Smooth muscle cell (in vitro differentiated cells): Measurements from ENCODE around the gene LSS. TPM values are rescaled to one million over a fixed set of nuclear protein-coding genes. Genes with fewer than 3 reads are reported as not detected.
"Not testable (repeated sequence)": the region's sequence is repeated elsewhere in the genome, so short reads cannot be mapped to it uniquely, and the experiment has no call there.

Source experiments
- DNase-seq: peaks from one replicate; lab custom pipeline; 2025; ENCODE audit not compliant: unreplicated experiment; lab: John Stamatoyannopoulos, UW
- H2AFZ ChIP-seq: fragments of 200-600 bp; sonication (generic); 2 replicates; pipeline ENCODE4 v1.6.0; 2016; ENCODE audit warnings: antibody characterized with exemption, low read depth, mild to moderate bottlenecking
- H3F3A ChIP-seq: fragments of 200-600 bp; sonication (generic); 2 replicates; pipeline ENCODE4 v1.6.0; 2017; ENCODE audit warnings: antibody characterized with exemption, low read depth
- H3K27ac ChIP-seq: fragments of 200-600 bp; sonication (generic); 2 replicates; pipeline ENCODE4 v1.5.1; 2016; ENCODE audit warnings: low read depth, mild to moderate bottlenecking
- H3K27me3 ChIP-seq: fragments of 200-600 bp; sonication (generic); 2 replicates; pipeline ENCODE4 v1.6.1; 2016; ENCODE audit warnings: low read depth, mild to moderate bottlenecking
- H3K36me3 ChIP-seq: fragments of 200-600 bp; sonication (generic); 2 replicates; pipeline ENCODE4 v1.5.1; 2016; ENCODE audit warnings: low read depth
- H3K4me1 ChIP-seq: fragments of 200-600 bp; sonication (generic); 2 replicates; pipeline ENCODE4 v1.5.1; 2016; ENCODE audit warnings: low read depth
- H3K4me2 ChIP-seq: fragments of 200-600 bp; sonication (generic); 2 replicates; pipeline ENCODE4 v1.6.0; 2016; ENCODE audit warnings: mild to moderate bottlenecking
- H3K4me3 ChIP-seq: fragments of 200-600 bp; sonication (generic); 2 replicates; pipeline ENCODE4 v1.5.1; 2016; ENCODE audit warnings: mild to moderate bottlenecking
- H3K79me2 ChIP-seq: fragments of 200-600 bp; sonication (generic); 2 replicates; pipeline ENCODE4 v1.6.0; 2016; ENCODE audit warnings: low read depth, mild to moderate bottlenecking
- H3K9ac ChIP-seq: fragments of 200-600 bp; sonication (generic); 2 replicates; pipeline ENCODE4 v1.6.0; 2016; ENCODE audit warnings: low read depth
- H3K9me3 ChIP-seq: fragments of 200-600 bp; sonication (generic); replicated peaks from 2 replicates; pipeline ENCODE4 v1.5.1; 2016; ENCODE audit warnings: low read depth
- H4K20me1 ChIP-seq: fragments of 200-600 bp; sonication (generic); 2 replicates; pipeline ENCODE4 v1.6.0; 2016; ENCODE audit warnings: low read depth
- CTCF ChIP-seq: fragments of 200-600 bp; sonication (generic); IDR thresholded peaks from 2 replicates; pipeline ENCODE4 v1.5.1; 2017; ENCODE audit warnings: borderline replicate concordance, mild to moderate bottlenecking, antibody characterized with exemption; ENCODE audit not compliant: insufficient read depth, poor library complexity, severe bottlenecking
- WGBS: methylation state at CpG from one replicate; pipeline ENCODE4 v1.1.7; 2016; ENCODE audit warnings: low lambda C conversion rate; 5-methylcytosine and 5-hydroxymethylcytosine counted together
- polyA plus RNA-seq: library from polyadenylated mRNA; unstranded; fragments of >200 nt; fragmentation: Nextera tagmentation; extraction: Ambion mirVana; gene quantifications from 2 replicates; pipeline ENCODE4 v1.2.1, GENCODE V29; 2016
- total RNA-seq: library from RNA; depleted of rRNA; stranded (reverse); fragments of >200 nt; gene quantifications from 2 replicates; pipeline ENCODE4 v1.2.3, GENCODE V29; 2014

LSS gene
- total and polyA plus RNA-seq, 2 experiments from 2014 or later: 21.8 to 37.7 TPM

- WGBS: 97% methylated on average over 4 of the region's 4 CpGs
- no peaks in the 10 kb centered on the region for H3K27me3 ChIP-seq
- H3K27ac ChIP-seq: no peak overlapping the region
- H4K20me1 ChIP-seq: no peaks in the 10 kb centered on the region
- H3K4me2 ChIP-seq: no peak overlapping the region
- no peak overlapping the region for H3K4me3 ChIP-seq
- no peaks in the 10 kb centered on the region for H3K9me3 ChIP-seq
- no peaks in the 10 kb centered on the region for H3F3A ChIP-seq
- no peaks in the 10 kb centered on the region for H3K36me3 ChIP-seq
- H3K9ac ChIP-seq: no peak overlapping the region
- DNase-seq: no peak
- no peaks in the 10 kb centered on the region for H3K4me1 ChIP-seq
- no peak for TF ChIP-seq CTCF
- H3K79me2 ChIP-seq: peaks cover 16% of the 10 kb centered on the region
- no peak overlapping the region for H2AFZ ChIP-seq
These were observed 49.6 kb downstream of the LSS start for GRCh38 chr21:46178961-46179360.

GRCh38 chr21:46176443-46177129 is 52.0 kb downstream of the LSS start:
- not testable (repeated sequence) for H3K9me3 ChIP-seq, H3K36me3 ChIP-seq, H3K9ac ChIP-seq, DNase-seq, H3K27me3 ChIP-seq, H3K27ac ChIP-seq, H3F3A ChIP-seq, H2AFZ ChIP-seq, H3K4me3 ChIP-seq, H3K4me2 ChIP-seq, H3K4me1 ChIP-seq, H4K20me1 ChIP-seq
- peaks cover 16% of the 10 kb centered on the region for H3K79me2 ChIP-seq
- 99% methylated on average over 3 of the region's 3 CpGs for WGBS

DNA sequence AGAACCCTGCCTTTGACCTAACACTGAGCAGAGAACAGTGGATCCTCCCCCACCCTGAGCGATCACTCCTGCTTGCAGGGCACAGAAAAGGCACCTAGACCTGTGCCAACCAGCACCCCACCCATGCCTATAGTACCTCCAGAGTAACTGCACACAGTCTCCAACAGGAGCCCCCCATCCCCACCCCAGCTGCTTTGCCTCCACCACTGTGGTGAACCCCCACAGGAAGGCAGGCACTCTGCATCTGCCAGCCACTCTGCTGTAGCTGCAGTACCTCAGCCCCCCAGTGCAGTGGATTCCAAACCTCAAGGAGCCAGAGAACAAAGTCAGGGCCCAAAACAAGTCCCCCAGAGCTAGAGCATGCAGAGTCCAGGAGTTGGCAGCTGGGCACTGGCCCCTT is 55.0 kb downstream of the LSS start:
- WGBS: 90% methylated on average over 1 of the region's 1 CpG
- no peak for DNase-seq
- no peak for TF ChIP-seq CTCF

GRCh38 chr21:46172863-46173528 is 55.6 kb downstream of the LSS start:
- no peak overlapping the region for H2AFZ ChIP-seq
- H3K27ac ChIP-seq: no peak overlapping the region
- 96% methylated on average over 6 of the region's 6 CpGs for WGBS
- no peak for TF ChIP-seq CTCF
- no peak overlapping the region for H3K9ac ChIP-seq
- H3K9me3 ChIP-seq: no peaks in the 10 kb centered on the region
- H3K36me3 ChIP-seq: no peaks in the 10 kb centered on the region
- H3F3A ChIP-seq: no peaks in the 10 kb centered on the region
- DNase-seq: no peak
- H3K4me2 ChIP-seq: no peak overlapping the region
- H3K4me3 ChIP-seq: no peak overlapping the region
- H4K20me1 ChIP-seq: peaks cover 8% of the 10 kb centered on the region
- H3K79me2 ChIP-seq: peaks cover 16% of the 10 kb centered on the region
- H3K27me3 ChIP-seq: no peaks in the 10 kb centered on the region
- no peaks in the 10 kb centered on the region for H3K4me1 ChIP-seq

More for the DNA sequence above, 55.0 kb downstream of the LSS start:
- Histone ChIP-seq H3K9me3 (no peaks in the 10 kb centered on the region), H3K9ac (no peak overlapping the region), H3K4me1 (no peaks in the 10 kb centered on the region), H4K20me1 (peaks cover 8% of the 10 kb centered on the region), H3F3A (no peaks in the 10 kb centered on the region), H3K4me2 (no peak overlapping the region), H3K36me3 (no peaks in the 10 kb centered on the region), H3K27ac (no peak overlapping the region), H3K27me3 (no peaks in the 10 kb centered on the region), H3K4me3 (no peak overlapping the region), H2AFZ (no peak overlapping the region), H3K79me2 (peaks cover 16% of the 10 kb centered on the region)
